Measurements from ENCODE around the gene CRAMP1. TPM values are rescaled to one million over a fixed set of nuclear protein-coding genes. Genes with fewer than 3 reads are reported as not detected.

The CRAMP1 gene
- total RNA-seq, 1 experiment from 2014 or later, result 22.9 TPM

- CTCF ChIA-PET, result no interaction called here
- H3K9me3 ChIP-seq (ENCODE audit: control insufficient read depth in 1 of 2, insufficient read depth in 1 of 2, low read depth in 1 of 2, low read length in 2 of 2), result no peaks in the 10 kb centered on the region
These were observed 30.6 kb downstream of the CRAMP1 start for GRCh38 chr16:1642753-1643152.

More at GRCh38 chr16:1642753-1643152, 30.6 kb downstream of the CRAMP1 start:
- ChIA-PET POLR2A (no interaction called here), RAD21 (ENCODE audit: low non-redundant PET in 1 of 2, low total read pairs in 2 of 2, uncharacterized antibody in 2 of 2, unreplicated experiment in 2 of 2) (no interaction called here)
- BruUV-seq (replicated peaks), result no TSS peak
- Histone ChIP-seq H3K79me2 (ENCODE audit: insufficient read depth, low read length) (peaks cover under 1% of the 10 kb centered on the region; the same call in 1 of the 2 replicates), H3K4me1 (ENCODE audit: control insufficient read depth in 1 of 2, insufficient read depth in 2 of 2, low read length in 2 of 2) (peaks cover 7 to 12% of the 10 kb centered on the region in 2 experiments), H4K20me1 (ENCODE audit: insufficient read depth) (no peaks in the 10 kb centered on the region), H3K4me3 (replicated peaks in 1 of 2; ENCODE audit: low read depth in 1 of 2, low read length in 2 of 2) (no peak overlapping the region), H2AFZ (ENCODE audit: low read depth, low read length, poor library complexity, severe bottlenecking) (no peak overlapping the region), H3K9ac (ENCODE audit: low read length) (no peak overlapping the region), H3K4me2 (ENCODE audit: low read length) (no peak overlapping the region), H3K27ac (ENCODE audit: low read depth, low read length) (no peak overlapping the region), H3K27me3 (ENCODE audit: insufficient read depth, low read length) (no peaks in the 10 kb centered on the region), H3K9me2 (ENCODE audit: insufficient read depth) (no peaks in the 10 kb centered on the region), H3K36me3 (ENCODE audit: control insufficient read depth in 1 of 2, insufficient read depth in 2 of 2, low read length in 2 of 2) (peaks cover 25 to 26% of the 10 kb centered on the region in 2 experiments)
- ATAC-seq, result no peak
- no peak for DNase-seq (ENCODE audit: low read depth, low spot score)
- TF ChIP-seq TCF7L2 (IDR thresholded peaks at IDR 0.05; ENCODE audit: borderline replicate concordance, extremely low read depth, insufficient read depth, insufficient read length) (no peak), FOSL1 (IDR thresholded peaks at IDR 0.05; ENCODE audit: low read depth) (no peak), SIN3A (IDR thresholded peaks at IDR 0.05; ENCODE audit: low read depth) (no peak), POLR2AphosphoS5 (IDR thresholded peaks at IDR 0.05; ENCODE audit: low read depth, low read length) (no peak), REST (IDR thresholded peaks at IDR 0.05; ENCODE audit: low read depth) (no peak), YY1 (IDR thresholded peaks at IDR 0.05; ENCODE audit: extremely low read depth, insufficient replicate concordance, low read depth, low read length) (no peak), SRF (IDR thresholded peaks at IDR 0.05; ENCODE audit: low read depth) (no peak)
- intact Hi-C loops (cut with micrococcal nuclease), result no loop called here
